ENCODE data around the gene CAST. TPM values are rescaled to one million over a fixed set of nuclear protein-coding genes. Genes with fewer than 3 reads are reported as not detected.
A peak's percentile ranks its signal among the peaks of the same experiment; 100 is the strongest.

The CAST gene
- total RNA-seq, 1 donor from 2014 or later, result 135 TPM

GRCh38 chr5:96747720-96748119, 85.5 kb downstream of the CAST start:
- no peak for DNase-seq (ENCODE audit: low read depth)
- H3K4me3 ChIP-seq (ENCODE audit: low read depth, low read length), result no peak overlapping the region
- TF ChIP-seq, protein P1, sequence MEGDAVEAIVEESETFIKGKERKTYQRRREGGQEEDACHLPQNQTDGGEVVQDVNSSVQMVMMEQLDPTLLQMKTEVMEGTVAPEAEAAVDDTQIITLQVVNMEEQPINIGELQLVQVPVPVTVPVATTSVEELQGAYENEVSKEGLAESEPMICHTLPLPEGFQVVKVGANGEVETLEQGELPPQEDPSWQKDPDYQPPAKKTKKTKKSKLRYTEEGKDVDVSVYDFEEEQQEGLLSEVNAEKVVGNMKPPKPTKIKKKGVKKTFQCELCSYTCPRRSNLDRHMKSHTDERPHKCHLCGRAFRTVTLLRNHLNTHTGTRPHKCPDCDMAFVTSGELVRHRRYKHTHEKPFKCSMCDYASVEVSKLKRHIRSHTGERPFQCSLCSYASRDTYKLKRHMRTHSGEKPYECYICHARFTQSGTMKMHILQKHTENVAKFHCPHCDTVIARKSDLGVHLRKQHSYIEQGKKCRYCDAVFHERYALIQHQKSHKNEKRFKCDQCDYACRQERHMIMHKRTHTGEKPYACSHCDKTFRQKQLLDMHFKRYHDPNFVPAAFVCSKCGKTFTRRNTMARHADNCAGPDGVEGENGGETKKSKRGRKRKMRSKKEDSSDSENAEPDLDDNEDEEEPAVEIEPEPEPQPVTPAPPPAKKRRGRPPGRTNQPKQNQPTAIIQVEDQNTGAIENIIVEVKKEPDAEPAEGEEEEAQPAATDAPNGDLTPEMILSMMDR (conservative IDR thresholded peaks at IDR 0.05; ENCODE audit: low read depth, low read length), result no peak

- H3K4me3 ChIP-seq (ENCODE audit: low read depth, low read length), result no peak overlapping the region
- DNase-seq (ENCODE audit: low read depth), result no peak
- TF ChIP-seq, protein P1 (conservative IDR thresholded peaks at IDR 0.05; ENCODE audit: low read depth, low read length), result no peak
Observed at GRCh38 chr5:96750110-96750822, 88.1 kb downstream of the CAST start.

- TF ChIP-seq, protein P1 (conservative IDR thresholded peaks at IDR 0.05; ENCODE audit: low read depth, low read length), result no peak
- no peak for DNase-seq (ENCODE audit: low read depth)
- no peak overlapping the region for H3K4me3 ChIP-seq (ENCODE audit: low read depth, low read length)
Observed at GRCh38 chr5:96751203-96752169, 89.3 kb downstream of the CAST start.

GRCh38 chr5:96752341-96753016, 90.3 kb downstream of the CAST start:
- DNase-seq (ENCODE audit: low read depth), result no peak
- no peak overlapping the region for H3K4me3 ChIP-seq (ENCODE audit: low read depth, low read length)
- TF ChIP-seq, protein P1 (conservative IDR thresholded peaks at IDR 0.05; ENCODE audit: low read depth, low read length), result peak; percentile 73

- TF ChIP-seq, protein P1 (conservative IDR thresholded peaks at IDR 0.05; ENCODE audit: low read depth, low read length), result no peak
- DNase-seq (ENCODE audit: low read depth), result no peak
Observed at GRCh38 chr5:96753017-96753397, 90.8 kb downstream of the CAST start.

GRCh38 chr5:96753848-96754247, 91.7 kb downstream of the CAST start:
- DNase-seq (ENCODE audit: low read depth), result no peak
- no peak overlapping the region for H3K4me3 ChIP-seq (ENCODE audit: low read depth, low read length)
- TF ChIP-seq, protein P1 (conservative IDR thresholded peaks at IDR 0.05; ENCODE audit: low read depth, low read length), result no peak

More at GRCh38 chr5:96753017-96753397, 90.8 kb downstream of the CAST start:
- H3K4me3 ChIP-seq (ENCODE audit: low read depth, low read length), result no peak overlapping the region
